Karpas-422 (cell line): ENCODE measurements around the gene AFDN. TPM values are rescaled to one million over a fixed set of nuclear protein-coding genes. Genes with fewer than 3 reads are reported as not detected.

Experiments
- DNase-seq: peaks from one replicate; pipeline ENCODE4 v3.0.0-alpha.2; 2015
- H2AFZ ChIP-seq: fragments of 200-600 bp; sonication (generic); 2 replicates; pipeline ENCODE4 v1.6.1; 2014; ENCODE audit warnings: antibody characterized with exemption, low read length, mixed read lengths
- H3K27ac ChIP-seq: fragments of 200-600 bp; sonication (generic); 2 replicates; pipeline ENCODE4 v1.5.1; 2014; ENCODE audit warnings: mild to moderate bottlenecking, low read length, moderate library complexity
- H3K27me3 ChIP-seq: fragments of 200-600 bp; sonication (generic); 2 replicates; pipeline ENCODE4 v1.6.1; 2014; ENCODE audit warnings: low read length, mixed read lengths
- H3K36me3 ChIP-seq: fragments of 200-600 bp; sonication (generic); 2 replicates; pipeline ENCODE4 v1.6.1; 2014; ENCODE audit warnings: low read length, mixed read lengths; ENCODE audit not compliant: insufficient read depth
- H3K4me1 ChIP-seq: fragments of 200-600 bp; sonication (generic); 2 replicates; pipeline ENCODE4 v1.6.1; 2014; ENCODE audit warnings: mild to moderate bottlenecking, low read length, mixed read lengths
- H3K4me2 ChIP-seq: fragments of 200-600 bp; sonication (generic); 2 replicates; pipeline ENCODE4 v1.6.1; 2014; ENCODE audit warnings: low read length, low read depth, mild to moderate bottlenecking; ENCODE audit not compliant: poor library complexity, severe bottlenecking
- H3K4me3 ChIP-seq: fragments of 200-600 bp; sonication (generic); 2 replicates; pipeline ENCODE4 v1.5.1; 2014; ENCODE audit warnings: mild to moderate bottlenecking, antibody characterized with exemption, low read length, mixed read lengths
- H3K79me2 ChIP-seq: fragments of 200-600 bp; sonication (generic); 2 replicates; pipeline ENCODE4 v1.6.1; 2014; ENCODE audit warnings: mild to moderate bottlenecking, low read length, mixed read lengths
- H3K9ac ChIP-seq: fragments of 200-600 bp; sonication (generic); 2 replicates; pipeline ENCODE4 v1.6.0; 2014; ENCODE audit warnings: low read length
- H3K9me2 ChIP-seq: fragments of 200-600 bp; sonication (generic), shearing (Covaris generic); replicated peaks from 2 replicates; pipeline ENCODE4 v1.6.0; 2014; ENCODE audit warnings: mild to moderate bottlenecking, low read length, moderate library complexity; ENCODE audit not compliant: insufficient read depth
- H3K9me3 ChIP-seq: fragments of 300-700, 200-600 bp; sonication (generic); 2 replicates; pipeline ENCODE4 v1.6.1; 2014; ENCODE audit warnings: low read length, mixed read lengths
- H4K20me1 ChIP-seq: fragments of 200-600 bp; sonication (generic); 2 replicates; pipeline ENCODE4 v1.6.1; 2014; ENCODE audit warnings: mild to moderate bottlenecking, antibody characterized with exemption, low read length, low read depth; ENCODE audit not compliant: insufficient read depth
- total RNA-seq: library from RNA; depleted of rRNA; stranded (reverse); fragments of >200 nt; shearing (Covaris generic); gene quantifications from 2 replicates; pipeline ENCODE4 v1.2.3, GENCODE V29; 2014; ENCODE audit warnings: low replicate concordance

AFDN gene
- total RNA-seq, 1 experiment from 2014 or later: 21.0 TPM

GRCh38 chr6:167828325-167828956, 1.7 kb downstream of the AFDN start:
- H3K27me3 ChIP-seq: no peaks in the 10 kb centered on the region
- peak overlapping the region; percentile 68 for H3K4me2 ChIP-seq
- H3K27ac ChIP-seq: no peak overlapping the region
- H4K20me1 ChIP-seq: peaks cover 42% of the 10 kb centered on the region
- H3K4me3 ChIP-seq: 0 out of 2 replicates have a peak overlapping the region, but pooled peaks have one; percentile 60
- no peak for DNase-seq
- H3K79me2 ChIP-seq: no peaks in the 10 kb centered on the region
- H3K36me3 ChIP-seq: no peaks in the 10 kb centered on the region
- no peaks in the 10 kb centered on the region for H3K9me3 ChIP-seq
- H2AFZ ChIP-seq: no peak overlapping the region
- no peak overlapping the region for H3K9ac ChIP-seq
- peaks cover 13% of the 10 kb centered on the region for H3K4me1 ChIP-seq
- no peaks in the 10 kb centered on the region for H3K9me2 ChIP-seq

DNA sequence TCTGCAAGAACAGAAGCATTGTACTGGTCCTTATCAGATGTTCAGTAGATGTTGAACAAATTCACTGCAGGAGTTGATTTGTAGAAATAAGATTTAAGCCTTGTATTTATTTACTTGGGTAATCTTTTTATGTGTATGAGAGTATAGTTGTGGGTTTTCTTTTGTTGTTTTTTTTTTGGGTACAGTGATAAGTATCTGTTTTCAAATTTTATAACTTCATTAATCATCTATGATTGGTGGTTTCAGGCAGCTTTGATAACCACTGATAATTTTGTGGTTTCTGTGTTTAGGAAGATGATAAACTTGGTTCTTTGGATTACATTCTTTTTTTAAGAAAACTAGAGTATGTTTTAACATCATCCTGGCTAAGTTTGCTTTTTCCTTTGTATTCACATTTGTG, 2.8 kb downstream of the AFDN start:
- peaks cover 42% of the 10 kb centered on the region for H4K20me1 ChIP-seq
- no peaks in the 10 kb centered on the region for H3K79me2 ChIP-seq
- H3K9me2 ChIP-seq: no peaks in the 10 kb centered on the region
- peaks cover 13% of the 10 kb centered on the region for H3K4me1 ChIP-seq
- H3K4me2 ChIP-seq: no peak overlapping the region
- H3K9ac ChIP-seq: no peak overlapping the region
- H3K27me3 ChIP-seq: no peaks in the 10 kb centered on the region
- no peak overlapping the region for H3K27ac ChIP-seq
- no peak for DNase-seq
- no peak overlapping the region for H3K4me3 ChIP-seq
- no peaks in the 10 kb centered on the region for H3K9me3 ChIP-seq
- H3K36me3 ChIP-seq: no peaks in the 10 kb centered on the region
- H2AFZ ChIP-seq: no peak overlapping the region

- Histone ChIP-seq H3K27me3 (no peaks in the 10 kb centered on the region), H3K9me3 (no peaks in the 10 kb centered on the region), H3K9ac (no peak overlapping the region), H3K4me2 (no peak overlapping the region), H3K27ac (no peak overlapping the region), H3K9me2 (no peaks in the 10 kb centered on the region), H3K4me3 (no peak overlapping the region), H4K20me1 (peaks cover 49% of the 10 kb centered on the region), H2AFZ (no peak overlapping the region), H3K4me1 (peaks cover 10% of the 10 kb centered on the region), H3K36me3 (no peaks in the 10 kb centered on the region), H3K79me2 (no peaks in the 10 kb centered on the region)
- no peak for DNase-seq
Measured at GRCh38 chr6:167831281-167831828, 4.6 kb downstream of the AFDN start.

- H3K4me2 ChIP-seq: no peak overlapping the region
- peak; percentile 47 for DNase-seq
- no peak overlapping the region for H3K4me3 ChIP-seq
- H3K36me3 ChIP-seq: no peaks in the 10 kb centered on the region
- H3K9me2 ChIP-seq: no peaks in the 10 kb centered on the region
- H3K27ac ChIP-seq: no peak overlapping the region
- no peaks in the 10 kb centered on the region for H3K9me3 ChIP-seq
- H3K79me2 ChIP-seq: no peaks in the 10 kb centered on the region
- no peak overlapping the region for H3K9ac ChIP-seq
- no peaks in the 10 kb centered on the region for H3K27me3 ChIP-seq
- peaks cover 6% of the 10 kb centered on the region for H3K4me1 ChIP-seq
- peaks cover 48% of the 10 kb centered on the region for H4K20me1 ChIP-seq
- H2AFZ ChIP-seq: no peak overlapping the region
Measured at GRCh38 chr6:167832497-167833395, 6.0 kb downstream of the AFDN start.

DNA sequence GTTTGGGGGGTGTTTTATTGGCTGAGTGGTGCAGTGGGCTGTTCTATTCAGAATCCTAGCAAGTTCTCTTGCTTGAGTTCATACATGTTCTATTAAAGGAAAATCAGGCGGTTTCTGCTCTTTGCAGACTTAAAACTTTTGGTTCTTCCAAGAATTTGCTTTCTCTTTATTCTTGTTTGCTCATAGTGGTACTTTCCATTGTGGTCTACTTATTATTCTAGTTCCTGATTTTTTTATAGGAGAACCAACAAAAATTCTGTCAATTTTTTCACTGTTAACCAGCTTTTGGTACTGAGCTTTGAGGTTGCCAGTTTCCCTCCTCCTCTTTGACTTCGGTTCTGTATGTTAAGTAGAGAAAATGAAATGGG, 6.7 kb downstream of the AFDN start:
- H3K9ac ChIP-seq: no peak overlapping the region
- DNase-seq: no peak
- no peak overlapping the region for H3K27ac ChIP-seq
- H3K4me2 ChIP-seq: no peak overlapping the region
- no peaks in the 10 kb centered on the region for H3K4me1 ChIP-seq
- H4K20me1 ChIP-seq: peaks cover 42% of the 10 kb centered on the region
- no peaks in the 10 kb centered on the region for H3K36me3 ChIP-seq
- no peak overlapping the region for H3K4me3 ChIP-seq
- no peaks in the 10 kb centered on the region for H3K9me3 ChIP-seq
- H3K79me2 ChIP-seq: no peaks in the 10 kb centered on the region
- no peaks in the 10 kb centered on the region for H3K27me3 ChIP-seq
- H2AFZ ChIP-seq: no peak overlapping the region
- no peaks in the 10 kb centered on the region for H3K9me2 ChIP-seq

GRCh38 chr6:167835260-167835659, 8.5 kb downstream of the AFDN start:
- Histone ChIP-seq H3K9ac (no peak overlapping the region), H3K79me2 (no peaks in the 10 kb centered on the region), H3K36me3 (no peaks in the 10 kb centered on the region), H3K27me3 (no peaks in the 10 kb centered on the region), H3K4me1 (no peaks in the 10 kb centered on the region), H3K4me3 (no peak overlapping the region), H4K20me1 (peaks cover 35% of the 10 kb centered on the region), H3K27ac (no peak overlapping the region), H2AFZ (no peak overlapping the region), H3K9me3 (no peaks in the 10 kb centered on the region), H3K9me2 (no peaks in the 10 kb centered on the region), H3K4me2 (no peak overlapping the region)
- no peak for DNase-seq

- no peak for DNase-seq
- no peak overlapping the region for H2AFZ ChIP-seq
- H3K9ac ChIP-seq: no peak overlapping the region
- H3K9me2 ChIP-seq: no peaks in the 10 kb centered on the region
- H3K4me1 ChIP-seq: no peaks in the 10 kb centered on the region
- H3K79me2 ChIP-seq: no peaks in the 10 kb centered on the region
- no peak overlapping the region for H3K4me2 ChIP-seq
- H3K9me3 ChIP-seq: no peaks in the 10 kb centered on the region
- H3K27me3 ChIP-seq: no peaks in the 10 kb centered on the region
- no peak overlapping the region for H3K27ac ChIP-seq
- no peaks in the 10 kb centered on the region for H3K36me3 ChIP-seq
- peaks cover 33% of the 10 kb centered on the region for H4K20me1 ChIP-seq
- H3K4me3 ChIP-seq: no peak overlapping the region
Measured at GRCh38 chr6:167836721-167837120, 10.0 kb downstream of the AFDN start.

DNA sequence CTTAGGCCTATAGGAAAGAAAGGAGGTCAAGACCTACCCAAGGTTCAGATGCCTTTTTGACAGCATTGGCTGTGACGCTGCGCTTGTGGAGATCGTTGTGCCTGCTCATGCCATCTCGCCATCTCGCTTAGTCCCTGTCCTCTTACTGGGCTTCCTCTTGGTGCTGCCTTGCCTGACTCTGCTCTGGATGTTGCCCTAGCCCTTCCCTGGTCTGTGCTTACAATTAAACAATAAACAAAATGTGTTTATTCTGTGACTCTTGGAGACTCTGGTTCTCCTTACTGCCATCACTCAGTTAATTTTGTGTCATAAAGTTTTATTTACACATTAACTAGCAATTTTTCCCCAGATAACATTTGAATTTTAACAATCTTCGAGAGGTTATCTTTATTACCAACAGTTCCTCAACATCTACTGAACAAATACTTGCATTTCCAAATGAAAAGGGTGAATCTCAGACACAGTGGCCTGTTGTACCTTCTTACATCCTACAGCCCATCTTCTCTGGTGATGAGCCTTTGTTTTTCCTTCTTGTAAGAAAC, 11.6 kb downstream of the AFDN start:
- Histone ChIP-seq H3K9me3 (no peaks in the 10 kb centered on the region), H3K27me3 (no peaks in the 10 kb centered on the region), H3K9me2 (no peaks in the 10 kb centered on the region), H3K79me2 (no peaks in the 10 kb centered on the region), H4K20me1 (peaks cover 30% of the 10 kb centered on the region), H2AFZ (no peak overlapping the region), H3K4me3 (no peak overlapping the region), H3K9ac (no peak overlapping the region), H3K36me3 (no peaks in the 10 kb centered on the region), H3K4me1 (no peaks in the 10 kb centered on the region), H3K4me2 (no peak overlapping the region), H3K27ac (no peak overlapping the region)
- DNase-seq: no peak
